Right lobe of liver (tissue), 6 donors: ENCODE results near the gene ARL5B. TPM values are rescaled to one million over a fixed set of nuclear protein-coding genes. Genes with fewer than 3 reads are reported as not detected.

Experiments
- ATAC-seq, 4 donors: fragments of 200-7000 bp; cut with Tn5 transposase; one replicate each; pipeline ENCODE4 v1.9.1; 2020; ENCODE audit warnings: mild to moderate bottlenecking in 4 of 4, moderate library complexity in 4 of 4
- DNase-seq, 3 donors: peaks; one replicate each; pipeline ENCODE4 v3.0.0-alpha.2; 2020
- H3K27ac ChIP-seq, 3 donors: fragments of 200-600 bp; one replicate each; pipeline ENCODE4 v1.8.0; 2022
- H3K27me3 ChIP-seq, 2 donors: fragments of 200-600 bp; one replicate each; pipeline ENCODE4 v1.8.0; 2022
- H3K36me3 ChIP-seq, 4 donors: fragments of 200-600 bp; sonication (generic) in 1 of 4; one replicate each; pipeline versions ENCODE4 v1.5.1 to v1.8.0; 2017 to 2022; ENCODE audit warnings: control low read depth in 1 of 4
- H3K4me1 ChIP-seq, 4 donors: fragments of 200-600 bp; sonication (generic) in 1 of 4; one replicate each; pipeline versions ENCODE4 v1.5.1 to v1.8.0; 2017 to 2022; ENCODE audit warnings: control low read depth in 1 of 4
- H3K4me3 ChIP-seq, 3 donors: fragments of 200-600 bp; one replicate each; pipeline ENCODE4 v1.8.0; 2022
- H3K9me3 ChIP-seq, 4 donors: fragments of 200-600 bp; sonication (generic) in 1 of 4; one replicate each; pipeline versions ENCODE4 v1.5.1 to v1.8.0; 2017 to 2022; ENCODE audit warnings: control low read depth in 1 of 4
- POLR2A ChIP-seq: fragments of 450-650 bp; IDR thresholded peaks from one replicate; pipeline ENCODE4 v1.6.1; 2017; ENCODE audit warnings: antibody characterized with exemption, mild to moderate bottlenecking
- WGBS: methylation state at CpG from one replicate; pipeline ENCODE4 v1.1.6; 2018; ENCODE audit warnings: low coverage, low lambda C conversion rate; ENCODE audit not compliant: insufficient coverage; ENCODE audit errors: missing lambda C conversion rate; 5-methylcytosine and 5-hydroxymethylcytosine counted together
- intact Hi-C, 2 donors: fragments of 100-400 bp; cut with DNase I; formaldehyde crosslinking; loops; one replicate each; pipeline versions ENCODE4 v1.11.2 to v1.14.1; 2022
- total RNA-seq, 6 experiments: library from RNA; depleted of rRNA in 2 of 6; stranded (reverse); fragments of >200 nt in 2 of 6; fragmentation: NEBNext Ultra II Directional in 3 of 6; extraction: Animal tissue kit (Norgen Biotek cat#: 25700) in 3 of 6; gene quantifications; one replicate each; pipeline versions ENCODE4 v1.1.0 to v1.2.4, GENCODE V29; 2016 to 2023
- TF ChIP-seq, protein P1 (sequence below), 4 donors: fragments of 200-600 bp in 3 of 4; fragments of 450-650 bp in 1 of 4; IDR thresholded peaks; one replicate each; pipeline versions ENCODE4 v1.5.1 to v1.8.0; 2016 to 2022; ENCODE audit warnings: antibody characterized with exemption in 4 of 4, mild to moderate bottlenecking in 2 of 4
- donor health status: DM: no; HTN: yes; CAD: no.
- donor health status: DM: no; HTN: no; CAD: no.
- donor health status: DM: no; HTN: no; CAD: no.
- donor health status: DM: no; HTN: yes; CAD: no.
- donor health status: DM: no; HTN: yes; CAD: no.

ARL5B gene
- total RNA-seq, 6 experiments from 2014 or later, result 7.9 to 32.6 (median 20.4) TPM

DNA sequence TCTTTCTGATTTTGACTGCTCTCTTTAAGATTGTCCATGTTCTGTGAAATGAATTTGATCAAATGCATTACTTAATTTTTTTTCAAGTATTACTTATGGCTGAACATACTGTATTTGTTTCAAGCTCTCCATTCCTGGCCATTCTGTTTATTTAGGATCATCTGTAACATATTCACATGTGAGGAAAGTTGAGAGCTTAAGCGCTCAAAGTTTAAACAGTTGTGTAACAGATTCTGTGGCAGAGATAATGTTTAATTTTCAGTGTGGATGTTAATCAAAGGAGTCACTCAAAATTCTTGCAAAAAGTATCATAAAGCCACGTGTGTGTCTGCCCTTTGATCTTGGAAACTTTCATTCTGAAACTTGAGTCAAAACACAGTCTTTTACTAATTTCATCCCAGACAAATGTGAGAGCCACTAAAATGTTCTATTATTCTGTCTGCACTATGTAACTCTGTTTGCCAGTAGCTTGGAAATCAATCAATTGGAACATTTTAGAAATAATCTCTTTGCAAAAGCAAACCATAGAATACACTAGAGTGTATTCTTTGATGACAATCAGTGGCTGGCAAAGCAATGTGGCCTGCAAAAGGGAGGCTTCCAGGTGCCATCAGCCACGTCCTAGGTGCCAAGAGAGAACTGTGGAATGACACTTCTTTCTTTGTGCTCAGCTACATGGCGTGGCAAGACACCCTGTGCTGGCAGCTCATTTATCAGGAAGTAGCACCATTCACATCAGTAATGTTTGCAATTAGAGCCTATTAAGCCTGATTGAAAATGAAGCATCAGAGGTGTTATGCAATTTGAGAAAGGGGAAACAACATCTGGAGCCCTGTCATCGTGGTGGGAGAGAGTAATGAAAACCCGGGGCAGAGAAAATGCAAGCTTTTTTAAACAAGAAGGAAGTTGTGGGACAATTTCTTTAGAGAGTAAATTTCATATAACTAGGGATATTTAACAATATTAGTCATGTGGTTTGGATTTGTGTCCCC is 40.9 kb downstream of the ARL5B start:
- DNase-seq, result no peak
- Histone ChIP-seq H3K27me3 (no peaks in the 10 kb centered on the region), H3K4me3 (no peak overlapping the region), H3K27ac (peak overlapping the region in 1 of 3 donors; percentile 24), H3K36me3 (no peaks in the 10 kb centered on the region), H3K4me1 (peaks cover 0 to 7% (median 3%) of the 10 kb centered on the region in 4 donors), H3K9me3 (no peaks in the 10 kb centered on the region)
- intact Hi-C loops, result no loop called here
- TF ChIP-seq POLR2A, result no peak
- TF ChIP-seq, protein P1, sequence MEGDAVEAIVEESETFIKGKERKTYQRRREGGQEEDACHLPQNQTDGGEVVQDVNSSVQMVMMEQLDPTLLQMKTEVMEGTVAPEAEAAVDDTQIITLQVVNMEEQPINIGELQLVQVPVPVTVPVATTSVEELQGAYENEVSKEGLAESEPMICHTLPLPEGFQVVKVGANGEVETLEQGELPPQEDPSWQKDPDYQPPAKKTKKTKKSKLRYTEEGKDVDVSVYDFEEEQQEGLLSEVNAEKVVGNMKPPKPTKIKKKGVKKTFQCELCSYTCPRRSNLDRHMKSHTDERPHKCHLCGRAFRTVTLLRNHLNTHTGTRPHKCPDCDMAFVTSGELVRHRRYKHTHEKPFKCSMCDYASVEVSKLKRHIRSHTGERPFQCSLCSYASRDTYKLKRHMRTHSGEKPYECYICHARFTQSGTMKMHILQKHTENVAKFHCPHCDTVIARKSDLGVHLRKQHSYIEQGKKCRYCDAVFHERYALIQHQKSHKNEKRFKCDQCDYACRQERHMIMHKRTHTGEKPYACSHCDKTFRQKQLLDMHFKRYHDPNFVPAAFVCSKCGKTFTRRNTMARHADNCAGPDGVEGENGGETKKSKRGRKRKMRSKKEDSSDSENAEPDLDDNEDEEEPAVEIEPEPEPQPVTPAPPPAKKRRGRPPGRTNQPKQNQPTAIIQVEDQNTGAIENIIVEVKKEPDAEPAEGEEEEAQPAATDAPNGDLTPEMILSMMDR (IDR thresholded peaks at IDR 0.05), result no peak
- peak; percentile 75 to 87 (median 80) for ATAC-seq
- 33% methylated on average over 6 of the region's 6 CpGs for WGBS

DNA sequence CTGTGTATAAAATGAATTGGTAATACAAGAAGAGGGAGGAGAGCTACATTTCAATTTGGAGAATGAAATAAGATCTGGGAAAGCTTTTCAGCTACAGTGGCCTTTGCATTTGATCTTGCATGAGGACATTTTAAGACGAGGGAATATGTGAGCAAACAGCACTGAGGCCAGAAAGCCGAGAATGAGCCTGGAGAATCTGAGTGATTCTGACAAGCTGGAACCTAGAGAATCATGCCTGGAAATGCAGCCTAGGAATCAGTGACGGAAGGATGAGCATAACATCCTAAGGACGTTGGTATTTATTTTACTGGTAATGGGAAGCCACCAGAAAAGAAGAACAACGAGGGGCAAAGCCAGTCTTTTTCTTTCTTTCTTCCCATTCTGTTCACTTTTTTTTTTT is 44.3 kb downstream of the ARL5B start:
- H3K9me3 ChIP-seq, result no peaks in the 10 kb centered on the region
- no peak overlapping the region for H3K27ac ChIP-seq
- intact Hi-C loops, result no loop called here
- 69% methylated on average over 5 of the region's 5 CpGs for WGBS
- peaks cover 0 to 7% (median 3%) of the 10 kb centered on the region in 4 donors for H3K4me1 ChIP-seq
- no peak overlapping the region for H3K4me3 ChIP-seq
- no peaks in the 10 kb centered on the region for H3K36me3 ChIP-seq
- H3K27me3 ChIP-seq, result no peaks in the 10 kb centered on the region
- no peak for DNase-seq
- no peak for TF ChIP-seq POLR2A
- TF ChIP-seq, protein P1 (IDR thresholded peaks at IDR 0.05), result no peak
- ATAC-seq, result no peak

- DNase-seq, result peak in 1 of 3 donors; percentile 43
- Histone ChIP-seq H3K4me1 (no peaks in the 10 kb centered on the region), H3K27ac (no peak overlapping the region), H3K27me3 (no peaks in the 10 kb centered on the region), H3K9me3 (no peaks in the 10 kb centered on the region), H3K36me3 (no peaks in the 10 kb centered on the region), H3K4me3 (no peak overlapping the region)
- TF ChIP-seq POLR2A, result no peak
- TF ChIP-seq, protein P1 (IDR thresholded peaks at IDR 0.05), result no peak
- WGBS, result 62% methylated on average over 8 of the region's 31 CpGs
- ATAC-seq, result no peak
- intact Hi-C loops, result no loop called here
Observed at GRCh38 chr10:18710201-18710653, 51.0 kb downstream of the ARL5B start.

DNA sequence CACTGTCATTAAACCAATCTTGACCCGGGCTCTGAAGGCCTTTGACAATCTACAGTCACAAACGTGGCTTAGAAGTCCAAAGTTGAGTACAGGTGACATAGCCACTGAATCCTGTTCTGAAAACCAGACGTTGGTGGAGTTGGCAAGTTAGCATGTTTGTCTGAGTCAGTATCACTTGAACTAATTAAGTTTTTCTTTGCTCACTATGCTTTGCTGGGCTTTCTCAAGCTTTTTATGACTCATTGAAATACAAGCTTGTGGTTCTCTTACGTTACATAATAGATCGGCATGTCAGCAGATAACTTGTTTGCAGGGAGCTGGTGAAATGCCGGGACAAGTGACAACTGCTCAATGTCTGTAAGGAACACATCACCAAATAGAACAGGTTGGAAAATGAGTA is 53.8 kb downstream of the ARL5B start:
- H3K4me3 ChIP-seq, result no peak overlapping the region
- no peak overlapping the region for H3K27ac ChIP-seq
- TF ChIP-seq POLR2A, result no peak
- TF ChIP-seq, protein P1 (IDR thresholded peaks at IDR 0.05), result no peak
- intact Hi-C loops, result no loop called here
- no peaks in the 10 kb centered on the region for H3K27me3 ChIP-seq
- H3K36me3 ChIP-seq, result no peaks in the 10 kb centered on the region
- 47% methylated on average over 4 of the region's 6 CpGs for WGBS
- peak in 1 of 4 donors; percentile 87 for ATAC-seq
- no peak for DNase-seq
- no peaks in the 10 kb centered on the region for H3K4me1 ChIP-seq
- H3K9me3 ChIP-seq, result no peaks in the 10 kb centered on the region
